ENCODE measurements around the gene RAP1A. TPM values are rescaled to one million over a fixed set of nuclear protein-coding genes. Genes with fewer than 3 reads are reported as not detected.

Gene RAP1A
- total RNA-seq, 2 donors from 2014 or later: 28.5 to 35.0 TPM

DNA sequence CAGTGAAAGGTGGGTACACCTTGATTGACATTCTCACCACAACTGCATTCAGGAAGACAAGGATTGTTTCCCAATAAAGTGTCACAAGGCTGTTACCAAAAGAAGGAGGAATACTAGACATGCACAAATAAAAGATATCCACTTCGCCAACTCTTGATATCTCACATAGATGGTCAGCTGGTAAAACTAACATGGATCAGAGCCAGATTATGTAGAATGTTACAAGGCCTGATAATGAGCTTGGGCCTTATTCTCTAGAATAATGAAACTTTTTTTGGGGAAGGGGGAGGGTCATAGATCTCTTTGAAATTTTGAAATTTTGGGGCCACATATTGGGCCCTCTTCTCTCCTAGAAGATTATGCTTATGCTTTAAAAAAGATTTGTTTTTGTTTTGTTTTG lies 24.9 kb downstream of the RAP1A start:
- WGBS, 2 experiments (ENCODE audit: insufficient coverage in 1 of 2, insufficient read length in 1 of 2): 93 to 100% methylated on average over 1 of the region's 1 CpG
- H3K4me1 ChIP-seq (ENCODE audit: control insufficient read depth, insufficient read depth, low read length): peaks cover 4% of the 10 kb centered on the region
- no peaks in the 10 kb centered on the region for H3K36me3 ChIP-seq (ENCODE audit: control insufficient read depth, insufficient read depth, low read length)
- no peaks in the 10 kb centered on the region for H3K27me3 Mint-ChIP-seq (ENCODE audit: insufficient read depth)
- no peak overlapping the region for H3K4me3 ChIP-seq (ENCODE audit: low read length)
- H3K27ac Mint-ChIP-seq: no peak overlapping the region
- H3K9me3 ChIP-seq (ENCODE audit: control insufficient read depth, low read length): peaks cover 38% of the 10 kb centered on the region
- H3K27ac ChIP-seq (ENCODE audit: low read depth, low read length): no peak overlapping the region
- no peaks in the 10 kb centered on the region for H3K27me3 ChIP-seq (ENCODE audit: control insufficient read depth, insufficient read depth, low read length, poor library complexity, severe bottlenecking)
- H3K4me3 Mint-ChIP-seq: no peak overlapping the region
- TF ChIP-seq, protein P1, sequence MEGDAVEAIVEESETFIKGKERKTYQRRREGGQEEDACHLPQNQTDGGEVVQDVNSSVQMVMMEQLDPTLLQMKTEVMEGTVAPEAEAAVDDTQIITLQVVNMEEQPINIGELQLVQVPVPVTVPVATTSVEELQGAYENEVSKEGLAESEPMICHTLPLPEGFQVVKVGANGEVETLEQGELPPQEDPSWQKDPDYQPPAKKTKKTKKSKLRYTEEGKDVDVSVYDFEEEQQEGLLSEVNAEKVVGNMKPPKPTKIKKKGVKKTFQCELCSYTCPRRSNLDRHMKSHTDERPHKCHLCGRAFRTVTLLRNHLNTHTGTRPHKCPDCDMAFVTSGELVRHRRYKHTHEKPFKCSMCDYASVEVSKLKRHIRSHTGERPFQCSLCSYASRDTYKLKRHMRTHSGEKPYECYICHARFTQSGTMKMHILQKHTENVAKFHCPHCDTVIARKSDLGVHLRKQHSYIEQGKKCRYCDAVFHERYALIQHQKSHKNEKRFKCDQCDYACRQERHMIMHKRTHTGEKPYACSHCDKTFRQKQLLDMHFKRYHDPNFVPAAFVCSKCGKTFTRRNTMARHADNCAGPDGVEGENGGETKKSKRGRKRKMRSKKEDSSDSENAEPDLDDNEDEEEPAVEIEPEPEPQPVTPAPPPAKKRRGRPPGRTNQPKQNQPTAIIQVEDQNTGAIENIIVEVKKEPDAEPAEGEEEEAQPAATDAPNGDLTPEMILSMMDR (conservative IDR thresholded peaks at IDR 0.05): no peak
- peaks cover 50% of the 10 kb centered on the region for H3K9me3 Mint-ChIP-seq
- no peak overlapping the region for H3K9ac ChIP-seq (ENCODE audit: extremely low read depth, low read length, poor library complexity, severe bottlenecking)
- H3K4me1 Mint-ChIP-seq: peaks cover 8% of the 10 kb centered on the region
- DNase-seq: no peak
- peaks cover 49% of the 10 kb centered on the region for H3K36me3 Mint-ChIP-seq (ENCODE audit: low read depth)

DNA sequence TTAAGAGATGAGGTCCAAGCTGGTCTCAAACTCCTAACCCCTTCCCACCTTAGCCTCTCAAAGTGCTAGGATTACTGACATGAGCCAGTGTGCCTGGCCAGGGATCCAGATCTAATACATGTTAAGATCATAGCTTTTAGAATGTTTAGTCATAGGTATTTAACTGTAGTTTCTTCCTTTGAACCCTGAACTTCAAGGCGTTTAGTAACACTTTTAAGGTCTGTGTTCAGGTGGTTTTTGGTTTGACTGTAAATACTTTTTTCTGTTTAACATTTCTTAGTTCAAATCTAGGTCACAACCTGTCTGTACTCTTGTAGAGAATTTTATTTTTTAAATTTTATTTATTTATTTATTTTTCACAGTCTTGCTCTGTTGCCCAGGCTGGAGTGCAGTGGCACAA lies 28.1 kb downstream of the RAP1A start:
- Histone ChIP-seq H3K4me1 (ENCODE audit: control insufficient read depth, insufficient read depth, low read length) (no peaks in the 10 kb centered on the region), H3K27ac (ENCODE audit: low read depth, low read length) (no peak overlapping the region), H3K9me3 (ENCODE audit: control insufficient read depth, low read length) (peaks cover 34% of the 10 kb centered on the region), H3K4me3 (ENCODE audit: low read length) (no peak overlapping the region), H3K27me3 (ENCODE audit: control insufficient read depth, insufficient read depth, low read length, poor library complexity, severe bottlenecking) (no peaks in the 10 kb centered on the region), H3K9ac (ENCODE audit: extremely low read depth, low read length, poor library complexity, severe bottlenecking) (no peak overlapping the region), H3K36me3 (ENCODE audit: control insufficient read depth, insufficient read depth, low read length) (no peaks in the 10 kb centered on the region)
- Mint-ChIP-seq H3K36me3 (ENCODE audit: low read depth) (peaks cover 50% of the 10 kb centered on the region), H3K4me1 (peaks cover 1% of the 10 kb centered on the region), H3K9me3 (peaks cover 42% of the 10 kb centered on the region), H3K4me3 (no peak overlapping the region), H3K27ac (no peak overlapping the region), H3K27me3 (ENCODE audit: insufficient read depth) (no peaks in the 10 kb centered on the region)
- 100% methylated on average over 1 of the region's 1 CpG; no CpG with 5 or more reads in 1 of the 2 experiments for WGBS, 2 experiments (ENCODE audit: insufficient coverage in 1 of 2, insufficient read length in 1 of 2)
- DNase-seq: no peak
- TF ChIP-seq, protein P1 (conservative IDR thresholded peaks at IDR 0.05): no peak

DNA sequence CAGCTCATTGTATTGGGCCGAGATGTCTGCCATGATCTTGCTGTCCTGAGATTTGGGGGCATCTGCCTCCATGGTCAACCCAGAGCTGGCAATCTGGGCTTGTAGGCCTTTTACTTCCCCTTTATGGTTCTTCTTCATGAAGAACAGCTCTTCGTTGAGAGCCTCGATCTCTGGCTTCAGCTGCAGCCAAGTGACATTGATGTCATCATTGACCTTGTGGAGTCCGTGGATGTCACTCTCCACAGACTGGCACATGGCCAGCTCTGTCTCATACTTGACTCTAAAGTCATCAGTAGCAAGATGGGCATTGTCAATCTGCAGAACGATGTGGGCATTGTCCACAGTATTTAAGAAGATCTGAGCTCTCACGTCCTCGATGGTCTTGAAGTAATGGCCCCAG lies 29.2 kb downstream of the RAP1A start:
- Histone ChIP-seq H3K4me3 (ENCODE audit: low read length) (no peak overlapping the region), H3K36me3 (ENCODE audit: control insufficient read depth, insufficient read depth, low read length) (no peaks in the 10 kb centered on the region), H3K9me3 (ENCODE audit: control insufficient read depth, low read length) (peaks cover 24% of the 10 kb centered on the region), H3K4me1 (ENCODE audit: control insufficient read depth, insufficient read depth, low read length) (no peaks in the 10 kb centered on the region), H3K27me3 (ENCODE audit: control insufficient read depth, insufficient read depth, low read length, poor library complexity, severe bottlenecking) (no peaks in the 10 kb centered on the region), H3K27ac (ENCODE audit: low read depth, low read length) (no peak overlapping the region), H3K9ac (ENCODE audit: extremely low read depth, low read length, poor library complexity, severe bottlenecking) (no peak overlapping the region)
- Mint-ChIP-seq H3K4me3 (no peak overlapping the region), H3K27me3 (ENCODE audit: insufficient read depth) (no peaks in the 10 kb centered on the region), H3K27ac (no peak overlapping the region), H3K36me3 (ENCODE audit: low read depth) (peaks cover 41% of the 10 kb centered on the region), H3K9me3 (peaks cover 33% of the 10 kb centered on the region), H3K4me1 (peaks cover 3% of the 10 kb centered on the region)
- TF ChIP-seq, protein P1 (conservative IDR thresholded peaks at IDR 0.05): no peak
- WGBS, 2 experiments (ENCODE audit: insufficient coverage in 1 of 2, insufficient read length in 1 of 2): 97% methylated on average over 7 of the region's 7 CpGs
- no peak for DNase-seq
